PC-3 (cell line): ENCODE measurements around the gene KLHL36. TPM values are rescaled to one million over a fixed set of nuclear protein-coding genes. Genes with fewer than 3 reads are reported as not detected.

Experiments used
- ATAC-seq: fragments of 200-7000 bp; cut with Tn5 transposase; 2 replicates; pipeline ENCODE4 v1.9.1; 2020; ENCODE audit warnings: mild to moderate bottlenecking, moderate library complexity
- BruUV-seq: library from RNA; stranded (reverse); fragments of 400-500 nt; replicated peaks from 2 replicates; lab custom pipeline; 2021; lab: Mats Ljungman, UMichigan
- CTCF ChIA-PET: fragments of 300-600 bp; sonication (Branson Sonifier 250); formaldehyde crosslinking; loops from one replicate; lab custom pipeline; 2022; ENCODE audit warnings: antibody characterized with exemption; lab: Charles Lee
- POLR2A ChIA-PET: fragments of 300-600 bp; sonication (Branson Sonifier 250); formaldehyde crosslinking; loops from one replicate; lab custom pipeline; 2022; ENCODE audit warnings: antibody characterized with exemption; ENCODE audit not compliant: unreplicated experiment; lab: Charles Lee
- DNase-seq: peaks from one replicate; pipeline ENCODE4 v3.0.0-alpha.2; 2015
- H2AFZ ChIP-seq: fragments of 300-600 bp; sonication (generic); 2 replicates; pipeline ENCODE4 v1.6.0; 2016; ENCODE audit warnings: antibody characterized with exemption, low read length
- H3F3A ChIP-seq: fragments of 300-600 bp; sonication (generic); one replicate; pipeline ENCODE4 v1.6.0; 2017; ENCODE audit warnings: antibody characterized with exemption, low read length, control low read depth, mild to moderate bottlenecking; ENCODE audit not compliant: unreplicated experiment
- H3K27ac ChIP-seq: fragments of 300-600 bp; sonication (generic); 2 replicates; pipeline ENCODE4 v1.5.1; 2016; ENCODE audit warnings: mild to moderate bottlenecking, low read length
- H3K27me3 ChIP-seq: fragments of 300-600 bp; sonication (generic); 2 replicates; pipeline ENCODE4 v1.6.1; 2016; ENCODE audit warnings: low read length, mixed read lengths
- H3K36me3 ChIP-seq: fragments of 300-600 bp; sonication (generic); 2 replicates; pipeline ENCODE4 v1.6.1; 2016; ENCODE audit warnings: low read depth, mixed run types, low read length, mixed read lengths
- H3K4me1 ChIP-seq: fragments of 300-600 bp; sonication (generic); 2 replicates; pipeline ENCODE4 v1.5.1; 2016; ENCODE audit warnings: low read length; ENCODE audit not compliant: insufficient read depth
- H3K4me2 ChIP-seq: fragments of 300-600 bp; sonication (generic); 2 replicates; pipeline ENCODE4 v1.6.0; 2016; ENCODE audit warnings: low read length
- H3K4me3 ChIP-seq: fragments of 300-600 bp; sonication (generic); 2 replicates; pipeline ENCODE4 v1.5.1; 2016; ENCODE audit warnings: mild to moderate bottlenecking, low read length, mixed read lengths
- H3K79me2 ChIP-seq: fragments of 300-600 bp; sonication (generic); 2 replicates; pipeline ENCODE4 v1.6.1; 2017; ENCODE audit warnings: low read length, mixed read lengths
- H3K9ac ChIP-seq: fragments of 300-600 bp; sonication (generic); 2 replicates; pipeline ENCODE4 v1.6.0; 2016; ENCODE audit warnings: mild to moderate bottlenecking, low read length
- H3K9me2 ChIP-seq: fragments of 300-600 bp; sonication (generic); replicated peaks from 2 replicates; pipeline ENCODE4 v1.6.1; 2016; ENCODE audit warnings: mixed run types, low read length, mixed read lengths
- H3K9me3 ChIP-seq: fragments of 300-600 bp; sonication (generic); 2 replicates; pipeline ENCODE4 v1.6.1; 2016; ENCODE audit warnings: low read length, mixed read lengths
- H4K20me1 ChIP-seq: fragments of 300-600 bp; sonication (generic); 2 replicates; pipeline ENCODE4 v1.6.1; 2016; ENCODE audit warnings: low read length, mixed read lengths
- EZH2 ChIP-seq: fragments of 300-600 bp; sonication (generic); IDR thresholded peaks from one replicate; pipeline ENCODE4 v1.6.1; 2017; ENCODE audit warnings: antibody characterized with exemption, mild to moderate bottlenecking, low read length; ENCODE audit not compliant: unreplicated experiment
- EZH2phosphoT487 ChIP-seq: fragments of 300-600 bp; sonication (generic); IDR thresholded peaks from 2 replicates; pipeline ENCODE4 v1.6.1; 2018; ENCODE audit warnings: mild to moderate bottlenecking, antibody characterized with exemption, low read length, borderline replicate concordance
- intact Hi-C: fragments of 100-400 bp; cut with micrococcal nuclease; formaldehyde crosslinking; loops from 2 replicates; pipeline ENCODE4 v1.9.0; 2023
- total RNA-seq: library from RNA; depleted of rRNA; stranded (reverse); fragments of >200 nt; gene quantifications from 2 replicates; pipeline ENCODE4 v1.2.3, GENCODE V29; 2014
- TF ChIP-seq, protein P1 (sequence below): fragments of 300-600 bp; sonication (generic); conservative IDR thresholded peaks from 2 replicates; pipeline ENCODE4 v1.5.1; 2017; ENCODE audit warnings: antibody characterized with exemption, low read depth, mild to moderate bottlenecking, low read length

The KLHL36 gene
- total RNA-seq, 1 experiment from 2014 or later = 33.8 TPM

DNA sequence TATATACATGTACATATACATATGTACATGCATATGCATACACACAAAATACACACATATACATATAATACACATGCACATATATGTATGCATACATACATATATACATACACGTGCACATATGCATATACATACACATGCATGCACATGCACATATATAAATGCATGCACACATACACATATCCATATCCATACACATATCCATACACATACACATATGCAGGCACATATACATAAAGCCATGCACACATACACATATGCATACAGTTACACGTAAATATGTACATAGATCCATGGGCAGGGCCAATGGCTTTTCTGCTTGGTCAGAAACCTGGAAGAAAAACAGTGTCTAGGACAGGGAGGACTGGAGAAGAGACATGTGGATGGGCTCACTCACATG is 27.6 kb downstream of the KLHL36 start:
- H3K9me2 ChIP-seq = no peaks in the 10 kb centered on the region
- H3K36me3 ChIP-seq = no peaks in the 10 kb centered on the region
- no peaks in the 10 kb centered on the region for H3F3A ChIP-seq
- TF ChIP-seq, protein P1, sequence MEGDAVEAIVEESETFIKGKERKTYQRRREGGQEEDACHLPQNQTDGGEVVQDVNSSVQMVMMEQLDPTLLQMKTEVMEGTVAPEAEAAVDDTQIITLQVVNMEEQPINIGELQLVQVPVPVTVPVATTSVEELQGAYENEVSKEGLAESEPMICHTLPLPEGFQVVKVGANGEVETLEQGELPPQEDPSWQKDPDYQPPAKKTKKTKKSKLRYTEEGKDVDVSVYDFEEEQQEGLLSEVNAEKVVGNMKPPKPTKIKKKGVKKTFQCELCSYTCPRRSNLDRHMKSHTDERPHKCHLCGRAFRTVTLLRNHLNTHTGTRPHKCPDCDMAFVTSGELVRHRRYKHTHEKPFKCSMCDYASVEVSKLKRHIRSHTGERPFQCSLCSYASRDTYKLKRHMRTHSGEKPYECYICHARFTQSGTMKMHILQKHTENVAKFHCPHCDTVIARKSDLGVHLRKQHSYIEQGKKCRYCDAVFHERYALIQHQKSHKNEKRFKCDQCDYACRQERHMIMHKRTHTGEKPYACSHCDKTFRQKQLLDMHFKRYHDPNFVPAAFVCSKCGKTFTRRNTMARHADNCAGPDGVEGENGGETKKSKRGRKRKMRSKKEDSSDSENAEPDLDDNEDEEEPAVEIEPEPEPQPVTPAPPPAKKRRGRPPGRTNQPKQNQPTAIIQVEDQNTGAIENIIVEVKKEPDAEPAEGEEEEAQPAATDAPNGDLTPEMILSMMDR = no peak
- no peak for TF ChIP-seq EZH2
- no peak for TF ChIP-seq EZH2phosphoT487
- no peak overlapping the region for H3K9ac ChIP-seq
- H3K4me1 ChIP-seq = 0 out of 2 replicates have a peak, but pooled peaks cover 5% of the 10 kb centered on the region
- no peak overlapping the region for H3K4me2 ChIP-seq
- intact Hi-C loops = no loop called here
- CTCF ChIA-PET = no interaction called here
- no peaks in the 10 kb centered on the region for H3K9me3 ChIP-seq
- no peak overlapping the region for H3K4me3 ChIP-seq
- BruUV-seq = no TSS peak
- ATAC-seq (no peak), DNase-seq (no peak)
- H2AFZ ChIP-seq = no peak overlapping the region
- H3K79me2 ChIP-seq = no peaks in the 10 kb centered on the region
- H4K20me1 ChIP-seq = no peaks in the 10 kb centered on the region
- POLR2A ChIA-PET = no interaction called here
- H3K27ac ChIP-seq = no peak overlapping the region
- no peaks in the 10 kb centered on the region for H3K27me3 ChIP-seq

DNA sequence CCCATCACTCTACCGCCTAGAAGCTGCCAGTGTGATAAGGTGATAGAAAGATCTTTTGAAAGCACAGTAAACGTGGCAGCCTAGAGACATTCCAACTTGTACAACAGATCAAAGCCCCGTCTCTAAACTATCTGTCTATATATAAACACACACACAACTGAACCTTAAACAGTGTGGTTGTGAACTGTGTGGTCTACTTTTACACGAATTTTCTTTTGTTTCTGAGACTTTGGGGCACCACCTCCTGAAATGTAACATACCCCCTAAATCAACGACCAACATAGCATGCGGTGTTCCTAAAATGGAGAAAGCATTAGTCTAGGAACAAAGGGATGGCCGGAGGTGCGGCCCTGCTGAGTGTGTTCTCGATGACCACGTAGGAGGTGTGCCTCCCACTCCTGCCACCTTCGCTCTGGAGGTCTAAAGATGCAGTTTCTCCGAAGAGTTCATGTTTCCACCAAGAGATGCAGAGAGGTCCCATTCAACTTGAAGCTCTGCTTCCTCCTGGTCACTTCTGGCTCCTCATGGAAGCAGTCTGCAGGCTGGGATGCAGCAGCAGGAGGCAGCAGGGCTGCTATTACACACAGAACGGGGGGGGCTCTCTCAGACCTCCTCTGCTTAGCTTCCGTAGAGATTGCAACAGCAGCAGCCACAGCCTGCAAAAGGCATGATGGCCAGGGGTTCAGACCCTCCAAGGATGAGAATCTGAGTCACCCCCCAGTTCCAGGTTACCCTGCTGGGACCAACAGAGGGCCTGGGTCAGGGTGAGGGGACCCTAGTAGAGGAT is 28.9 kb downstream of the KLHL36 start:
- Histone ChIP-seq H3K27me3 (no peaks in the 10 kb centered on the region), H3K36me3 (no peaks in the 10 kb centered on the region), H4K20me1 (no peaks in the 10 kb centered on the region), H3K79me2 (no peaks in the 10 kb centered on the region), H3K9me3 (no peaks in the 10 kb centered on the region), H3F3A (no peaks in the 10 kb centered on the region), H3K9me2 (no peaks in the 10 kb centered on the region), H3K4me2 (no peak overlapping the region), H3K27ac (no peak overlapping the region), H3K4me1 (0 out of 2 replicates have a peak, but pooled peaks cover 5% of the 10 kb centered on the region), H3K4me3 (no peak overlapping the region), H2AFZ (no peak overlapping the region), H3K9ac (no peak overlapping the region)
- intact Hi-C loops = no loop called here
- BruUV-seq = no TSS peak
- DNase-seq (no peak), ATAC-seq (no peak)
- TF ChIP-seq EZH2phosphoT487 (no peak), EZH2 (no peak)
- TF ChIP-seq, protein P1 = no peak
- CTCF ChIA-PET = interaction anchor here (0.6 kb wide), 1 partner anchor 170 kb away, joined by 7 read pairs; no protein-coding TSS in a partner anchor
- POLR2A ChIA-PET = no interaction called here

- Histone ChIP-seq H2AFZ (no peak overlapping the region), H3K4me3 (no peak overlapping the region), H3K79me2 (no peaks in the 10 kb centered on the region), H3K9ac (no peak overlapping the region), H3K27me3 (no peaks in the 10 kb centered on the region), H3K4me1 (0 out of 2 replicates have a peak, but pooled peaks cover 5% of the 10 kb centered on the region), H3K9me3 (no peaks in the 10 kb centered on the region), H3F3A (no peaks in the 10 kb centered on the region), H4K20me1 (no peaks in the 10 kb centered on the region), H3K36me3 (no peaks in the 10 kb centered on the region), H3K9me2 (no peaks in the 10 kb centered on the region), H3K4me2 (no peak overlapping the region), H3K27ac (no peak overlapping the region)
- intact Hi-C loops = no loop called here
- no peak for DNase-seq
- no peak for ATAC-seq
- BruUV-seq = no TSS peak
- TF ChIP-seq EZH2 = no peak
- TF ChIP-seq, protein P1 = no peak
- TF ChIP-seq EZH2phosphoT487 = no peak
- ChIA-PET CTCF (no interaction called here), POLR2A (no interaction called here)
Measured at GRCh38 chr16:84677849-84678248, 29.5 kb downstream of the KLHL36 start.
